GM06990 (cell line): ENCODE measurements around the gene YIPF2.
"Not testable (repeated sequence)": the region's sequence is repeated elsewhere in the genome, so short reads cannot be mapped to it uniquely, and the experiment has no call there.

Experiments used
- DNase-seq: peaks from one replicate; pipeline ENCODE4 v3.0.0-alpha.2; 2011; ENCODE audit not compliant: insufficient read length; ENCODE audit errors: extremely low read depth
- H3K27me3 ChIP-seq: replicated peaks from 2 replicates; pipeline ENCODE4 v1.6.0; 2011; ENCODE audit warnings: low read length; ENCODE audit not compliant: control insufficient read depth, insufficient read depth
- H3K36me3 ChIP-seq: 2 replicates; pipeline ENCODE4 v1.5.1; 2011; ENCODE audit warnings: low read length; ENCODE audit not compliant: control insufficient read depth, insufficient read depth
- H3K4me3 ChIP-seq: replicated peaks from 2 replicates; pipeline ENCODE4 v1.5.1; 2011; ENCODE audit warnings: low read depth, mild to moderate bottlenecking, control low read depth, low read length
- CTCF ChIP-seq: IDR thresholded peaks from 2 replicates; pipeline ENCODE4 v1.5.1; 2011; ENCODE audit warnings: low read length, control low read depth, mild to moderate bottlenecking, inconsistent platforms; ENCODE audit not compliant: insufficient read depth, poor library complexity, severe bottlenecking

The YIPF2 gene

GRCh38 chr19:10945264-10945663 is 16.8 kb upstream of the YIPF2 start:
- no peaks in the 10 kb centered on the region for H3K36me3 ChIP-seq
- DNase-seq = no peak
- no peaks in the 10 kb centered on the region for H3K27me3 ChIP-seq
- no peak overlapping the region for H3K4me3 ChIP-seq
- TF ChIP-seq CTCF = no peak

- DNase-seq, H3K36me3 ChIP-seq, H3K4me3 ChIP-seq, H3K27me3 ChIP-seq: not testable (repeated sequence)
Observed at GRCh38 chr19:10943412-10943811, 15.0 kb upstream of the YIPF2 start.

GRCh38 chr19:10941649-10942048 is 13.2 kb upstream of the YIPF2 start:
- not testable (repeated sequence) for H3K27me3 ChIP-seq, DNase-seq, H3K4me3 ChIP-seq, H3K36me3 ChIP-seq

- TF ChIP-seq CTCF = peak; percentile 63
- H3K36me3 ChIP-seq = no peaks in the 10 kb centered on the region; the same call in 1 of the 2 replicates
- H3K27me3 ChIP-seq = no peaks in the 10 kb centered on the region
- peak; percentile 61 for DNase-seq
- no peak overlapping the region for H3K4me3 ChIP-seq
Observed at GRCh38 chr19:10936661-10937084, 8.2 kb upstream of the YIPF2 start.

GRCh38 chr19:10935371-10936059 is 7.1 kb upstream of the YIPF2 start:
- H3K4me3 ChIP-seq = no peak overlapping the region
- no peak for DNase-seq
- TF ChIP-seq CTCF = no peak
- H3K36me3 ChIP-seq = no peaks in the 10 kb centered on the region; the same call in none of the 2 replicates
- H3K27me3 ChIP-seq = no peaks in the 10 kb centered on the region

- peak overlapping the region; percentile 84 for H3K4me3 ChIP-seq
- DNase-seq = no peak
- TF ChIP-seq CTCF = no peak
- peaks cover 2% of the 10 kb centered on the region for H3K36me3 ChIP-seq
- no peaks in the 10 kb centered on the region for H3K27me3 ChIP-seq
Observed at GRCh38 chr19:10929402-10929794, 959 bp upstream of the YIPF2 start.
